WERI-Rb-1 (cell line): Measurements from ENCODE around the gene GIMAP5.

Experiments used
- DNase-seq: peaks from one replicate; pipeline ENCODE4 v3.0.0-alpha.2; 2020
- H3K27ac ChIP-seq: fragments of 250-450 bp; sonication (Bioruptor Pico); 2 replicates; pipeline ENCODE4 v1.5.1; 2020; ENCODE audit warnings: mild to moderate bottlenecking, moderate library complexity
- H3K27me3 ChIP-seq: fragments of 250-450 bp; sonication (Bioruptor Pico); 2 replicates; pipeline ENCODE4 v1.5.1; 2021; ENCODE audit warnings: mild to moderate bottlenecking, low read depth, moderate library complexity; ENCODE audit not compliant: insufficient read depth, severe bottlenecking
- H3K36me3 ChIP-seq: fragments of 250-450 bp; sonication (Bioruptor Pico); 2 replicates; pipeline ENCODE4 v1.5.1; 2020; ENCODE audit warnings: mild to moderate bottlenecking, moderate library complexity
- H3K4me3 ChIP-seq: 2 replicates; pipeline ENCODE4 v1.5.1; 2011; ENCODE audit warnings: low read depth, mild to moderate bottlenecking, control low read depth, low read length
- H3K9me3 ChIP-seq: fragments of 250-450 bp; sonication (Bioruptor Pico); 2 replicates; pipeline ENCODE4 v1.5.1; 2021; ENCODE audit warnings: mild to moderate bottlenecking, moderate library complexity; ENCODE audit not compliant: severe bottlenecking
- CTCF ChIP-seq: IDR thresholded peaks from 2 replicates; pipeline ENCODE4 v1.5.1; 2011; ENCODE audit warnings: low read depth, mild to moderate bottlenecking, control low read depth, inconsistent platforms, low read length

Gene GIMAP5

GRCh38 chr7:150736864-150737263 lies 354 bp upstream of the GIMAP5 start:
- Histone ChIP-seq H3K9me3 (no peaks in the 10 kb centered on the region), H3K27ac (no peak overlapping the region), H3K36me3 (no peaks in the 10 kb centered on the region), H3K27me3 (peaks cover 2% of the 10 kb centered on the region), H3K4me3 (no peak overlapping the region)
- no peak for TF ChIP-seq CTCF
- DNase-seq, result no peak

GRCh38 chr7:150738092-150738491 lies 874 bp downstream of the GIMAP5 start:
- peaks cover 2% of the 10 kb centered on the region for H3K27me3 ChIP-seq
- H3K9me3 ChIP-seq, result no peaks in the 10 kb centered on the region
- H3K4me3 ChIP-seq, result no peak overlapping the region
- DNase-seq, result no peak
- no peak overlapping the region for H3K27ac ChIP-seq
- no peak for TF ChIP-seq CTCF
- H3K36me3 ChIP-seq, result no peaks in the 10 kb centered on the region

GRCh38 chr7:150738591-150739001 lies 1.4 kb downstream of the GIMAP5 start:
- TF ChIP-seq CTCF, result no peak
- Histone ChIP-seq H3K9me3 (no peaks in the 10 kb centered on the region), H3K36me3 (no peaks in the 10 kb centered on the region), H3K27ac (no peak overlapping the region), H3K27me3 (peaks cover 2% of the 10 kb centered on the region), H3K4me3 (no peak overlapping the region)
- DNase-seq, result no peak

GRCh38 chr7:150739033-150739432 lies 1.8 kb downstream of the GIMAP5 start:
- no peak overlapping the region for H3K4me3 ChIP-seq
- DNase-seq, result no peak
- no peak overlapping the region for H3K27ac ChIP-seq
- no peak for TF ChIP-seq CTCF
- H3K27me3 ChIP-seq, result peaks cover 2% of the 10 kb centered on the region
- no peaks in the 10 kb centered on the region for H3K9me3 ChIP-seq
- no peaks in the 10 kb centered on the region for H3K36me3 ChIP-seq

GRCh38 chr7:150740053-150740452 lies 2.8 kb downstream of the GIMAP5 start:
- no peak overlapping the region for H3K27ac ChIP-seq
- H3K36me3 ChIP-seq, result no peaks in the 10 kb centered on the region
- H3K27me3 ChIP-seq, result no peaks in the 10 kb centered on the region
- H3K4me3 ChIP-seq, result no peak overlapping the region
- DNase-seq, result no peak
- H3K9me3 ChIP-seq, result no peaks in the 10 kb centered on the region
- no peak for TF ChIP-seq CTCF

- TF ChIP-seq CTCF, result no peak
- DNase-seq, result no peak
- H3K9me3 ChIP-seq, result no peaks in the 10 kb centered on the region
- H3K27me3 ChIP-seq, result no peaks in the 10 kb centered on the region
- no peaks in the 10 kb centered on the region for H3K36me3 ChIP-seq
- no peak overlapping the region for H3K27ac ChIP-seq
- no peak overlapping the region for H3K4me3 ChIP-seq
Observed at GRCh38 chr7:150742286-150742968, 5.2 kb downstream of the GIMAP5 start.
